ENCODE data around the gene CORO2B. TPM values are rescaled to one million over a fixed set of nuclear protein-coding genes. Genes with fewer than 3 reads are reported as not detected.

The CORO2B gene
- total and polyA plus RNA-seq, 9 of the 15 experiments (the other 6 are each of a cell fraction or from before 2014, with no cell fraction given) = not detected

GRCh38 chr15:68725736-68726135, 146.9 kb downstream of the CORO2B start:
- Histone ChIP-seq H4K20me1 (replicated peaks; ENCODE audit: control insufficient read depth, insufficient read depth, low read length) (peaks cover 3% of the 10 kb centered on the region), H3K4me2 (ENCODE audit: insufficient read depth, low read length) (no peak overlapping the region), H3K27me3 (ENCODE audit: control insufficient read depth in 2 of 2, insufficient read depth in 2 of 2, low read length in 2 of 2) (peaks cover 36 to 49% of the 10 kb centered on the region in 2 experiments; a peak in 4 of 5 replicates), H3K36me3 (ENCODE audit: control insufficient read depth, insufficient read depth, low read length) (no peaks in the 10 kb centered on the region), H2AFZ (ENCODE audit: low read depth, low read length) (no peak overlapping the region), H3K9me3 (replicated peaks; ENCODE audit: control insufficient read depth, insufficient read depth, low read depth, low read length) (no peaks in the 10 kb centered on the region), H3K27ac (ENCODE audit: extremely low read depth, low read depth, low read length) (no peak overlapping the region), H3K79me2 (ENCODE audit: control insufficient read depth, insufficient read depth, low read length) (no peaks in the 10 kb centered on the region), H3K9me1 (ENCODE audit: control insufficient read depth, insufficient read depth, low read length) (no peaks in the 10 kb centered on the region), H3K4me1 (replicated peaks in 1 of 2; ENCODE audit: control insufficient read depth in 2 of 2, insufficient read depth in 2 of 2, low read length in 2 of 2) (no peaks in the 10 kb centered on the region; a peak in 1 of 5 replicates), H3K9ac (ENCODE audit: insufficient read depth in 1 of 2, low read depth in 2 of 2, low read length in 2 of 2) (no peak overlapping the region), H3K4me3 (no peak overlapping the region)
- ATAC-seq (no peak), DNase-seq (ENCODE audit: extremely low read depth in 1 of 4, low spot score in 3 of 4) (no peak), FAIRE-seq (no peak)
- TF ChIP-seq POU5F1 (IDR thresholded peaks at IDR 0.05; ENCODE audit: borderline replicate concordance, low read depth, low read length, partially characterized antibody) = no peak
- no peak for TF ChIP-seq ZNF174 (CRISPR knock-in tag; IDR thresholded peaks at IDR 0.05)
- no peak for TF ChIP-seq ZNF445 (CRISPR knock-in tag; IDR thresholded peaks at IDR 0.05; ENCODE audit: low read depth)
- TF ChIP-seq ZNF324 (CRISPR knock-in tag; IDR thresholded peaks at IDR 0.05) = no peak
- no peak for TF ChIP-seq ILF3 (IDR thresholded peaks at IDR 0.05; ENCODE audit: borderline replicate concordance)
- TF ChIP-seq KDM1A (IDR thresholded peaks at IDR 0.05) = no peak
- TF ChIP-seq NFIC (IDR thresholded peaks at IDR 0.05) = no peak
- TF ChIP-seq TAF15 (IDR thresholded peaks at IDR 0.05; ENCODE audit: low read depth, low read length) = no peak
- no peak for TF ChIP-seq VEZF1 (CRISPR knock-in tag; IDR thresholded peaks at IDR 0.05)
- TF ChIP-seq CEBPB (tag; IDR thresholded peaks at IDR 0.05) = peak; percentile 95
- peak; percentile 73 for TF ChIP-seq CEBPG (CRISPR knock-in tag; IDR thresholded peaks at IDR 0.05)
- peak; percentile 85 to 94 for TF ChIP-seq CEBPG (tag; conservative IDR thresholded peaks at IDR 0.05 in 1 of 2, IDR thresholded peaks at IDR 0.05 in 1 of 2)
- intact Hi-C loops (cut with micrococcal nuclease) = no loop called here
- WGBS (ENCODE audit: insufficient coverage, low coverage, missing lambda C conversion rate) = 10% methylated on average over 14 of the region's 14 CpGs
- ChIA-PET POLR2A (no interaction called here), CTCF (ENCODE audit: low intra/inter-chr PET ratio) (no interaction called here)
- no TSS peak for BruUV-seq (replicated peaks)
- in situ Hi-C loops (cut with MboI) = no loop called here

Measured in K562 (cell line).